Measurements from ENCODE around the gene KHDRBS1.
"Not testable (repeated sequence)": the region's sequence is repeated elsewhere in the genome, so short reads cannot be mapped to it uniquely, and the experiment has no call there.

Gene KHDRBS1, protein sequence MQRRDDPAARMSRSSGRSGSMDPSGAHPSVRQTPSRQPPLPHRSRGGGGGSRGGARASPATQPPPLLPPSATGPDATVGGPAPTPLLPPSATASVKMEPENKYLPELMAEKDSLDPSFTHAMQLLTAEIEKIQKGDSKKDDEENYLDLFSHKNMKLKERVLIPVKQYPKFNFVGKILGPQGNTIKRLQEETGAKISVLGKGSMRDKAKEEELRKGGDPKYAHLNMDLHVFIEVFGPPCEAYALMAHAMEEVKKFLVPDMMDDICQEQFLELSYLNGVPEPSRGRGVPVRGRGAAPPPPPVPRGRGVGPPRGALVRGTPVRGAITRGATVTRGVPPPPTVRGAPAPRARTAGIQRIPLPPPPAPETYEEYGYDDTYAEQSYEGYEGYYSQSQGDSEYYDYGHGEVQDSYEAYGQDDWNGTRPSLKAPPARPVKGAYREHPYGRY

DNA sequence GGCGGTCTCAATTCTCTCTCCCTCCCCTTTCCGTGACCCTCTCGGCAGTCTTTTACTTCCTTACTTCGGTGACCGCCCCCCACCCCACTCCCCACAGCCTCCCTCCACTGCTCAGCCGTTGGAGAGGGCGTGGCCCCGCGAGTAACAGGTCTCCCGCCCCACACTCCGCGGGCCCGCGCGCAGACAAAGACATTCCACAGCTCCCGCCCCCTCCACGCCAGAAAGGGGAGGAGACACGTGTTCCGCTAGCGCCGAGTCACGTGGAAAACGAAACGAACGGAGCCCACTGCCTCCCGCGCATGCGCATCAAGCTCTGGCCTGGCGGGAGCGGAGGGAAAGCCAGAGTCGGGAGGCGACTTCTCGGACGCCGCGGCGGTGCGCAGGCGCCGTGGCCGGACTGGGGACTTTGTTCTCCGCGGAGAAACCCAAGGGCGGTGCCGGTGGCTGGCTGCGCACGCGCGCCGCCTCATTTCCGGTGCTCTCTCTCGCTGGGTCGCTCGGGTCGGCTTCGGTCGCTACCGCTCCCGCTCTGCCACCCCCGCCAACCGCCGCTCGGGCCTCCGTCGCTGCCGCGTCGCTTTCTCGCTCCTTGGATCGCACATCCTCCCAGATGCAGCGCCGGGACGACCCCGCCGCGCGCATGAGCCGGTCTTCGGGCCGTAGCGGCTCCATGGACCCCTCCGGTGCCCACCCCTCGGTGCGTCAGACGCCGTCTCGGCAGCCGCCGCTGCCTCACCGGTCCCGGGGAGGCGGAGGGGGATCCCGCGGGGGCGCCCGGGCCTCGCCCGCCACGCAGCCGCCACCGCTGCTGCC lies at the start of gene KHDRBS1:
KHDRBS1 (plus strand) TSS at position 483 of the 813 bp plus-strand sequence; CDS start at position 611, 128 bp downstream.
- DNase-seq, result peak; percentile 99

DNA sequence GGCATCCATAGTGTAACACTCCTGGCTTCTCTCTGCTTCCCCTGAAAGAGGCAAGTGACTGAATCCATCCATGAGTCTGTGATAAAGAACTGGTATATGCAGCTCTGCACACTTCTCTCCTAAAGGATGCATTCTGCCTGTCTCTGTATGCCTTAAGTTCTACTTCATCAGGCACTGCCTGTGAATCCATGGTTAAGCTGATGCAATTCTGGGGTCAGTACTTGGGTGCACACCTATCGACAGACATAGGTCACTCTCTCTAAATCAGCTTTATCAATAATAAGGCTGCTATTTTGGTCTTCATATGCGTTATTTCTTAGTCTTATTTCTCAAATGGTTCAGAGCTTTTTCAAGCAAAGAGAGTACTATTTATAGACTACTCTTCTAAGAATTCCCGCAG lies 42.8 kb upstream of the KHDRBS1 start:
- DNase-seq, result no peak

DNA sequence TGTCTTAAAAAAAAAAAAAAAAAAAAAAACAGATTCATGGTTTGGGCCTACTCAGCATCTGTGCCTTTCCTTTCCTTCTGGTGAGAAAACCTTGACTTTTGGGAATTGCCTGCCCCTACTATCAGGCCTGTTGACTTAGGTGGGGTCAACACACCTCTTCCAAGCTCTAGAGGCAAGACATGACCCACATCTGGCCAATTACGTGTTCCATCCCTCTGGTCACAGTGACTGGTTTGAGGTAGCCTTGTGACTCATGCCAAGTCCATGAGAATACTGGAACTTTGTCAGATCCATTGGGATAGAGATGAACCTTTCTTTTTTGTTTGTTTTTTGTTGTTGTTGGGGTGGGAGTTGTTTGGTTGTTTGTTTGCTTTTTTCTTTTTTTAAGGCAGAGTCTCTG lies 37.3 kb upstream of the KHDRBS1 start:
- DNase-seq, result no peak

DNA sequence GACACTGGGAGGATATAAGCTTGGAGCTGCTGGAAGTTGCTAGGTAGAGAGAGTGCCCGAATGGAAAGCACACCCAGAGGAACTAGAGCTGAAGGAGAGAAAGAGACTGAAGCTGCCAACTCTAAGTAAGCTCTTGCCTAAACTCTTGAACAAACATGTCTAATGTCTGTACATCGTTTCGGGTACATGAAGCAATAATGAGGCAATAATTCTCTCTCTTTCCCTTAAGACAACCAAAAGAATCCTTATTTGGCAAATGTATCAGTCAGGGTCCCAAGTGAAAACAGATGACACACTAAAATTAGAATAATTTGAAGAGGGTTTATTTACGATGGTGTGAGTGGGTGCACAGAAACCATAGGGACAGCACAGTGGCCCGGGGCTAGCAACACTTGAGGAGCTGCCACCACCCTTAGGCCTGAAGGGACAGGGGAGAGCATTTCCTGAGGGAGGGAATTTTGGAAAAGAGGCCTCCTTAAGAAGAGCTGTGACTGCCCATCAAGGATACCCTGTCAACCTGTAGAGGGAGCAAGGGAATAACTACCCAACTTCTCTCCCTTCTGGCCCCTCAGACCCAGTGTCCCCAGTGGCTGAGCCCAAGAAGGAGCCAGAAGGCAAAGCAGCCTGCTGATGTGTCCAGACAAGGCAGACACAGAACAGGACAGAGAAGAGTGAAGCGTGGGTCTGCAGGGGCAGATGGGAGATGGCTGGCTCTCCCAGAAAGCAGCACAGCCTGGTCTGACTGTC lies 36.1 kb upstream of the KHDRBS1 start:
- peak; percentile 51 for DNase-seq

- DNase-seq, result no peak
These were observed 34.7 kb upstream of the KHDRBS1 start for GRCh38 chr1:31978843-31979400.

GRCh38 chr1:31980835-31981455 lies 32.7 kb upstream of the KHDRBS1 start:
- no peak for DNase-seq

- no peak for DNase-seq
These were observed 32.2 kb upstream of the KHDRBS1 start for GRCh38 chr1:31981456-31981839.

DNA sequence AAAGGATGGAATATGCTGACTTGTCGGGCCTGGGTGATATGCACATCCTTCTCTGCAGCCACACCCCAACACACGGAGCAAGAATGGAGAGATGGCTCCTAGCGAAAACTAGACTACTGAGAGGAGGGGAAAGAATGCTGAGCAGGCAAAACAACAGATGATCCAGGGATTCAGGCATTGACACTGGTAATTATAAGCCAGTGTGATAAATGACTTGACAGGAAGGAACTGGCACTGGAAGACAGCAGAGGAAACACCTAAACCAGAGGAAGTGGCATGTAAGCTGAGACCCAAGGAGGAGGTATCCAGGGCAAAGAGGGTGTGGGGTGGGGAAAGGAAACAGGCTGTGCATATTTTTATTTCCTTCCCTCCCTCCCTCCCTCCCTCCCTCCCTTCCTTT lies 31.7 kb upstream of the KHDRBS1 start:
- DNase-seq, result no peak

GRCh38 chr1:31984419-31985347 lies 29.0 kb upstream of the KHDRBS1 start:
- DNase-seq, result no peak

DNA sequence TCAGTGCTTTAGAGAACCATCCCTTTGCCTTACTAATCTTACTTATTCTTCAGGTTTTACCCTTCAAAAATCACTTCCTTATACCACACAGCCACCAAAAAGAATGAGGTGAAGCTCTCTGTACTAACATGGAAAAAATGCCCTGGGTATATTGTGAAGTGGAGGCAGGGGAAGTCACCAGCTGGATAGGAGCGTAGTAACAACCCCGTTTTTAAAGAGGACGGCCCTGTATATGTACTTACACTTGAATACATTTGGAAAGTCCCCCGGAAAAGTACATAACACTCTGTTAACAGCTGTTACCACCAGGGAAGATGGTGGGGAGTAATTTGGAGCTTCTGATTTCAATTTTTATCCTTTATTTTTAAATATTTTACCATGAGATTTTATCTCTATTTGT lies 28.2 kb upstream of the KHDRBS1 start:
- DNase-seq, result no peak

- no peak for DNase-seq
These were observed 26.5 kb upstream of the KHDRBS1 start for GRCh38 chr1:31987135-31987619.

- no peak for DNase-seq
These were observed 23.7 kb upstream of the KHDRBS1 start for GRCh38 chr1:31989964-31990363.

- no peak for DNase-seq
These were observed 22.5 kb upstream of the KHDRBS1 start for GRCh38 chr1:31991182-31991581.

DNA sequence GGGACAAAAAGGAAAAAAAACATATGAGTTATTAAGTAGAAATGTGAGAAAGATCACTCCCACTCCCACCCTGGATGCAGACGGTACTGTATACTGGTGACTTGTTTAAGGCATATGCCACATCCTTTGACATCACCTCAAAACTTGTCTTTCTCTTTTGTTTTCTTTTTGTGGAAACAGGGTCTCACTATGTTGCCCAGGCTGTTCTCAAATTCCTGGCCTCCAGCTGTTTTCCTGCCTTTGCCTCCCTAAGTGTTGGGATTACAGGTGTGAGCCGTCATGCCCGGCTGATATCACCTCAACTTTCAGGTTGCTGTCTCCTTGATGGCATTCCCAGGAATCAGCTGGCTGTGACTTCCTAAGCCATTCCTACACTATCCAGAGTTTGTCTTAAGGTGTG lies 18.4 kb upstream of the KHDRBS1 start:
- DNase-seq, result no peak

DNA sequence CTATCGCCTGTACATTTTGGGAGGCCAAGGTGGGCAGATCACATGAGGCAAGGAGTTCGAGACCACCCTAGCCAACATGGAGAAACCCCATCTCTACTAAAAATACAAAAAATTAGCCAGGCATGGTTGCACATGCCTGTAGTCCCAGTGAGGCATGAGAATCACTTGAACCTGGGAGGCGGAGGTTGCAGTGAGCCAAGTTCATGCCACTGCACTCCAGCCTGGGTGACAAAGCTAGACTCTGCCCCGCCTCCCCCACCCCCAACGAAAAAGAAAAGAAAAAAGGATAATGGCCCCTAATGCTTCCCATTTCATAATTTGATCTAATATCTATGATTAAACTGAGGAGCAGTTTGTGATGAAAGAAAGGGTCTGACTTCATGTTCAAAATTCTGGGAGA lies 17.5 kb upstream of the KHDRBS1 start:
- DNase-seq, result not testable (repeated sequence)

DNA sequence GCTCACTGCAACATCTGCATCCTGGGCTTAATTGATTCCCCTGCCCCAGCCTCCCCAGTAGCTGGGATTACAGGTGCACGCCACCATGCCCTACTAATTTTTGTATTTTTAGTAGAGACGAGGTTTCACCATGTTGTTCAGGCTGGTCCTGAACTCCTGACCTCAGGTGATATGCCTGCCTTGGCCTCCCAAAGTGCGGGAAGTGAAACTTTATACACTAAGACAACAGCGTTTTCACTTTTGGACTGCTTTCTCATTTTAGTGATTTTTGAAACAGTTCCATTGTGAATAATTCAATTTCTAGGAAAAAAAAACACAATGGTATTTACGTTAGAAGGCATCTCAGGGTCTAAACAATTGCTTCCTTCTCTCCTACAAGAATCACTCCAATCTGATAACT lies 11.8 kb upstream of the KHDRBS1 start:
- no peak for DNase-seq

GRCh38 chr1:32002285-32002684 lies 11.4 kb upstream of the KHDRBS1 start:
- DNase-seq, result not testable (repeated sequence)

- no peak for DNase-seq
These were observed 8.1 kb upstream of the KHDRBS1 start for GRCh38 chr1:32005522-32005921.

GRCh38 chr1:32007591-32007940 lies 6.1 kb upstream of the KHDRBS1 start:
- DNase-seq, result no peak

GRCh38 chr1:32010246-32010645 lies 3.4 kb upstream of the KHDRBS1 start:
- DNase-seq, result no peak

DNA sequence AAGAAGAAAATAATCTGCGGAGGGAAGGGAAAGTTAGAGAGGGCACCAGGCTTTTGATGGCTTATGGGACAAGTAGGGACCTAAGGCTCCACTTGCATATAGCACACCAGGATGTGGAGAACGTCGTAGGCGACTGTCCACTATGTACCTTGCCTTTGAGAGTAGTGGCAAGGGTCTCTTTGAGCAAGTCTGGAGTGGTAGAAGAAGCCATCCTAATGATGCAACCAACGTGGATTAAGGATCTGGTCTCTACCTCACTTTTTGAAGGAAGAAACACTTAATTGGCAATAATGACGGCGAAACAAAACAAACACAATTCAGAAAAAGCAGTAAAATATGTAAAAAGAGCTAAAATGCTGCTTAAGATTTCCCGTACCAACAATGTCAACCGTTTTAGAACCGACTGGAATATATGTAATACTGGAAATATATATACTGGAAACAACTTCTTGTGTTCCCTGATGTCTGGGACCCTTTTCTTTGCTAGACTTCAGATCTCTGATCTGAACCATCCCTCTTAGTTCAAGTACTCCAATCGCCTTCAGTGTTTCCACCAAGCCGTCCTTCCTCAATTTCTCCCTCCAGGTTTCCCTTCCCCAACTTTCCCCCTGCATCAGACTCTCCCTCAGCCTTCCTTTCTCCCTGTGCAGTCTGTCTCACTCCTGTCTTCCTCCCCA lies 821 bp upstream of the KHDRBS1 start:
- no peak for DNase-seq
